ENCODE data around the gene NUP54.

NUP54 gene

GRCh38 chr4:76074993-76075600, 73.1 kb downstream of the NUP54 start:
- Histone ChIP-seq H3K36me3 (ENCODE audit: control insufficient read depth, low read length) (no peaks in the 10 kb centered on the region), H3K79me2 (ENCODE audit: control insufficient read depth, low read length) (no peaks in the 10 kb centered on the region), H3K9me2 (replicated peaks; ENCODE audit: control insufficient read depth, low read length) (no peaks in the 10 kb centered on the region), H3K4me1 (ENCODE audit: control insufficient read depth, low read length) (no peaks in the 10 kb centered on the region), H3K4me2 (ENCODE audit: low read length) (no peak overlapping the region), H4K20me1 (ENCODE audit: control insufficient read depth, insufficient read depth, low read depth, low read length) (no peaks in the 10 kb centered on the region), H3K9me3 (ENCODE audit: control insufficient read depth, insufficient read depth, low read length) (no peaks in the 10 kb centered on the region), H3F3A (ENCODE audit: control insufficient read depth, insufficient read depth) (no peaks in the 10 kb centered on the region), H3K27ac (ENCODE audit: low read depth, low read length) (no peak overlapping the region), H3K27me3 (ENCODE audit: control insufficient read depth, low read length) (no peaks in the 10 kb centered on the region), H3K4me3 (ENCODE audit: low read length) (no peak overlapping the region)
- TF ChIP-seq CTCF (IDR thresholded peaks at IDR 0.05; ENCODE audit: low read depth, low read length, poor library complexity, severe bottlenecking) (no peak), EZH2phosphoT487 (IDR thresholded peaks at IDR 0.05; ENCODE audit: borderline replicate concordance, low read length) (no peak)

GRCh38 chr4:76074468-76074867, 73.7 kb downstream of the NUP54 start, which contains the start of gene ART3:
Gene ART3 (plus strand): TSS chr4:76074709. CDS start chr4:76075890, 1,181 bp downstream.
- TF ChIP-seq EZH2phosphoT487 (IDR thresholded peaks at IDR 0.05; ENCODE audit: borderline replicate concordance, low read length): no peak
- TF ChIP-seq CTCF (IDR thresholded peaks at IDR 0.05; ENCODE audit: low read depth, low read length, poor library complexity, severe bottlenecking): no peak
- no peak within 1 kb of the TSS for H3K27ac ChIP-seq (ENCODE audit: low read depth, low read length)

GRCh38 chr4:76072760-76073159, 75.4 kb downstream of the NUP54 start:
- Histone ChIP-seq H3K27ac (ENCODE audit: low read depth, low read length) (no peak overlapping the region), H3K4me2 (ENCODE audit: low read length) (no peak overlapping the region), H3F3A (ENCODE audit: control insufficient read depth, insufficient read depth) (no peaks in the 10 kb centered on the region), H3K4me3 (ENCODE audit: low read length) (no peak overlapping the region), H3K36me3 (ENCODE audit: control insufficient read depth, low read length) (no peaks in the 10 kb centered on the region), H3K27me3 (ENCODE audit: control insufficient read depth, low read length) (no peaks in the 10 kb centered on the region), H3K9me3 (ENCODE audit: control insufficient read depth, insufficient read depth, low read length) (no peaks in the 10 kb centered on the region), H3K4me1 (ENCODE audit: control insufficient read depth, low read length) (no peaks in the 10 kb centered on the region), H3K79me2 (ENCODE audit: control insufficient read depth, low read length) (no peaks in the 10 kb centered on the region), H3K9me2 (replicated peaks; ENCODE audit: control insufficient read depth, low read length) (no peaks in the 10 kb centered on the region), H4K20me1 (ENCODE audit: control insufficient read depth, insufficient read depth, low read depth, low read length) (no peaks in the 10 kb centered on the region)
- TF ChIP-seq EZH2phosphoT487 (IDR thresholded peaks at IDR 0.05; ENCODE audit: borderline replicate concordance, low read length): no peak
- TF ChIP-seq CTCF (IDR thresholded peaks at IDR 0.05; ENCODE audit: low read depth, low read length, poor library complexity, severe bottlenecking): no peak

More at GRCh38 chr4:76074468-76074867, 73.7 kb downstream of the NUP54 start, which contains the start of gene ART3:
- no peak within 1 kb of the TSS for H3K4me2 ChIP-seq (ENCODE audit: low read length)
- H3K4me3 ChIP-seq (ENCODE audit: low read length): no peak within 1 kb of the TSS
- no peaks in the 10 kb centered on the region for H3K79me2 ChIP-seq (ENCODE audit: control insufficient read depth, low read length)
- no peaks in the 10 kb centered on the region for H3F3A ChIP-seq (ENCODE audit: control insufficient read depth, insufficient read depth)
- H3K27me3 ChIP-seq (ENCODE audit: control insufficient read depth, low read length): no peaks in the 10 kb centered on the region
- no peaks in the 10 kb centered on the region for H3K36me3 ChIP-seq (ENCODE audit: control insufficient read depth, low read length)
- H3K9me3 ChIP-seq (ENCODE audit: control insufficient read depth, insufficient read depth, low read length): no peaks in the 10 kb centered on the region
- H3K9me2 ChIP-seq (replicated peaks; ENCODE audit: control insufficient read depth, low read length): no peaks in the 10 kb centered on the region
- no peaks in the 10 kb centered on the region for H4K20me1 ChIP-seq (ENCODE audit: control insufficient read depth, insufficient read depth, low read depth, low read length)
- H3K4me1 ChIP-seq (ENCODE audit: control insufficient read depth, low read length): no peaks in the 10 kb centered on the region

All from DOHH2 (cell line).